HepG2 (cell line): Measurements from ENCODE around the gene EGFR. TPM values are rescaled to one million over a fixed set of nuclear protein-coding genes. Genes with fewer than 3 reads are reported as not detected.

Experiments
- ARNT ChIP-seq: fragments of 450-650 bp; IDR thresholded peaks from 2 replicates; pipeline ENCODE4 v1.6.1; 2017
- ATAD3A ChIP-seq: sonication (generic); formaldehyde crosslinking; IDR thresholded peaks from 2 replicates; pipeline ENCODE4 v1.4.0; 2020; ENCODE audit warnings: missing genetic modification reagents
- DMAP1 ChIP-seq: IDR thresholded peaks from 2 replicates; pipeline ENCODE4 v1.6.1; 2016
- FOXA3 ChIP-seq: IDR thresholded peaks from 2 replicates; pipeline ENCODE4 v1.6.1; 2016; ENCODE audit warnings: missing genetic modification reagents, missing compliant biosample characterization
- HMG20B ChIP-seq: conservative IDR thresholded peaks from 2 replicates; pipeline ENCODE4 v1.6.1; 2016; ENCODE audit warnings: missing genetic modification reagents, missing compliant biosample characterization
- JUN ChIP-seq: sonication (generic); formaldehyde crosslinking; IDR thresholded peaks from 2 replicates; pipeline ENCODE4 v1.4.0; 2020; ENCODE audit warnings: mild to moderate bottlenecking, missing genetic modification reagents
- MED13 ChIP-seq: sonication (generic); formaldehyde crosslinking; IDR thresholded peaks from 2 replicates; pipeline ENCODE4 v1.5.0; 2020; ENCODE audit warnings: missing genetic modification reagents
- NR2F1 ChIP-seq, 2 experiments: fragments of 450-650 bp in 1 of 2; formaldehyde crosslinking in 1 of 2; IDR thresholded peaks; 2 replicates each; pipeline versions ENCODE4 v1.5.0 to v1.6.1; 2016 to 2020; ENCODE audit warnings: mild to moderate bottlenecking in 1 of 2, missing compliant biosample characterization in 1 of 2, missing genetic modification reagents in 1 of 2, moderate library complexity in 1 of 2
- PTBP1 ChIP-seq: fragments of 200-400 bp; formaldehyde crosslinking; IDR thresholded peaks from 2 replicates; pipeline ENCODE4 v1.6.1; 2018; ENCODE audit warnings: low read length, low read depth; ENCODE audit not compliant: poor library complexity, severe bottlenecking
- SRSF1 ChIP-seq: fragments of 200-400 bp; formaldehyde crosslinking; optimal IDR thresholded peaks from 2 replicates; pipeline ENCODE3; 2017; ENCODE audit warnings: mild to moderate bottlenecking, low read depth, low read length, moderate library complexity
- ZBTB8A ChIP-seq: sonication (generic); formaldehyde crosslinking; IDR thresholded peaks from 2 replicates; pipeline ENCODE4 v1.4.0; 2020; ENCODE audit warnings: mild to moderate bottlenecking, low read depth, missing genetic modification reagents, borderline replicate concordance
- ZNF276 ChIP-seq: sonication (generic); formaldehyde crosslinking; IDR thresholded peaks from 2 replicates; pipeline ENCODE4 v1.4.0; 2020; ENCODE audit warnings: mild to moderate bottlenecking, low read depth, missing genetic modification reagents
- ZNF574 ChIP-seq: sonication (generic); formaldehyde crosslinking; IDR thresholded peaks from 2 replicates; pipeline ENCODE4 v1.4.0; 2020; ENCODE audit warnings: missing genetic modification reagents
- ZNF577 ChIP-seq: sonication (generic); formaldehyde crosslinking; IDR thresholded peaks from 2 replicates; pipeline ENCODE4 v1.4.0; 2020; ENCODE audit warnings: mild to moderate bottlenecking, low read depth, missing genetic modification reagents, borderline replicate concordance
- ZNF773 ChIP-seq: sonication (generic); formaldehyde crosslinking; IDR thresholded peaks from 2 replicates; pipeline ENCODE4 v1.4.0; 2020; ENCODE audit warnings: missing genetic modification reagents, borderline replicate concordance
- ZSCAN22 ChIP-seq: sonication (generic); formaldehyde crosslinking; IDR thresholded peaks from 2 replicates; pipeline ENCODE4 v1.4.0; 2020; ENCODE audit warnings: mild to moderate bottlenecking, missing genetic modification reagents
- ZSCAN25 ChIP-seq: sonication (generic); formaldehyde crosslinking; IDR thresholded peaks from 2 replicates; pipeline ENCODE4 v1.8.0; 2022; ENCODE audit warnings: mild to moderate bottlenecking, missing genetic modification reagents
- polyA plus RNA-seq, 8 experiments: library from polyadenylated mRNA; depleted of rRNA in 3 of 8; stranded (reverse) in 7 of 8; unstranded in 1 of 8; fragments of >200 nt; fragmentation: Illumina TruSeq in 4 of 8; extraction: Trizol in 4 of 8; gene quantifications; 2 replicates each; pipeline versions ENCODE4 v1.2.1 to v1.2.3, GENCODE V29; 2011 to 2016; ENCODE audit warnings: low read depth in 4 of 8, missing spikeins in 1 of 8, mixed read lengths in 1 of 8; ENCODE audit not compliant: insufficient read depth in 1 of 8
- total RNA-seq, 5 experiments: library from RNA; depleted of rRNA; stranded (reverse); fragments of >200 nt; fragmentation: Illumina TruSeq; extraction: Trizol; gene quantifications; 2 replicates each; pipeline ENCODE4 v1.2.3, GENCODE V29; 2016; ENCODE audit warnings: low read depth in 1 of 5
- TF ChIP-seq, protein P1 (sequence below): sonication (generic); formaldehyde crosslinking; IDR thresholded peaks from 2 replicates; pipeline ENCODE4 v1.5.0; 2020; ENCODE audit warnings: missing genetic modification reagents, mild to moderate bottlenecking, borderline replicate concordance
- TF ChIP-seq, protein P2 (sequence below): sonication (generic); formaldehyde crosslinking; IDR thresholded peaks from 2 replicates; pipeline ENCODE4 v1.5.1; 2020; ENCODE audit warnings: missing genetic modification reagents, mild to moderate bottlenecking, borderline replicate concordance

Gene EGFR
- total and polyA plus RNA-seq, 2 of the 13 experiments (the other 11 are each of a cell fraction or from before 2014, with no cell fraction given): 7.0 to 10.0 TPM

DNA sequence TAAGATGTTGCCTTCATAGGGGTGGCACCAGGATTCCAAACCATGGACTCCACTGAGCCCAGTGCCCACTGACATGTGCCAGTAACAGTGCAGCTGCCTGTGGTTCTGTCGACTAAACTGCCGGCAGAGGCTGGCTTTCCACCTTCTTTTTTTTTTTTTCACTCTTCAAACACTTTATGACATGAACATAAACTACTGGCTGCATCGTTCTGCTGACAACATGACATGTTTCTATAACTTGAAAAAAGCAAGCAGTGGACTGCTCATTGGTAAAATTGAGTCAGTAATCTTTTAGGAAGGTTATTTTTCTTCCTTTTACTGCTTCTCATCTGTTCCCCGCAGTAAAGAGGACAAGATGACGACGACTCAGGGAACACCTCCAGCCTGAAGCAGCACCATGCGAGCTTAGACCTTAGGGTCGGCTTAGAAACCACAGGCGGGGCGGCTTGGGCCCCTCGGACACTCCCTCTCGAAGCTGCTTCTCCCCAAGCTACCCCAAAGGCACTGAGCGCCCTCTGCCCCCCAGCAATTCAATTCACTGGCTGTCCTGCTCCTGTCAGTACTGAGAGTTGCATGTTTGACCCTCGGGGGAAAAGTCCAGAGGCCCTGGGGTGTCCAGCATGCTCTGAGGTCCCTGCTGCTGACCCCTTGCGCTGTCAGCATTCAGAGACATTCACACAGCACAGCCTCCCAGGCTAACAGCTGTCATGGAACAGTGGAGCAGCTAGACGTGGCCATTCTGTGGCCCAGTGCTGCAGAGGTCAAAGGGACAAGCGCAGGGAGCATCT, 112.5 kb downstream of the EGFR start (continued):
- TF ChIP-seq ZNF574 (CRISPR knock-in tag): no peak
- no peak for TF ChIP-seq ZBTB8A (CRISPR knock-in tag)
- no peak for TF ChIP-seq ZNF577 (CRISPR knock-in tag)
- TF ChIP-seq JUN: no peak
- TF ChIP-seq HMG20B (CRISPR knock-in tag): no peak
- TF ChIP-seq ZSCAN25 (CRISPR knock-in tag): no peak
- TF ChIP-seq, protein P1, sequence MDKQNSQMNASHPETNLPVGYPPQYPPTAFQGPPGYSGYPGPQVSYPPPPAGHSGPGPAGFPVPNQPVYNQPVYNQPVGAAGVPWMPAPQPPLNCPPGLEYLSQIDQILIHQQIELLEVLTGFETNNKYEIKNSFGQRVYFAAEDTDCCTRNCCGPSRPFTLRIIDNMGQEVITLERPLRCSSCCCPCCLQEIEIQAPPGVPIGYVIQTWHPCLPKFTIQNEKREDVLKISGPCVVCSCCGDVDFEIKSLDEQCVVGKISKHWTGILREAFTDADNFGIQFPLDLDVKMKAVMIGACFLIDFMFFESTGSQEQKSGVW (CRISPR knock-in tag): no peak
- TF ChIP-seq, protein P2, sequence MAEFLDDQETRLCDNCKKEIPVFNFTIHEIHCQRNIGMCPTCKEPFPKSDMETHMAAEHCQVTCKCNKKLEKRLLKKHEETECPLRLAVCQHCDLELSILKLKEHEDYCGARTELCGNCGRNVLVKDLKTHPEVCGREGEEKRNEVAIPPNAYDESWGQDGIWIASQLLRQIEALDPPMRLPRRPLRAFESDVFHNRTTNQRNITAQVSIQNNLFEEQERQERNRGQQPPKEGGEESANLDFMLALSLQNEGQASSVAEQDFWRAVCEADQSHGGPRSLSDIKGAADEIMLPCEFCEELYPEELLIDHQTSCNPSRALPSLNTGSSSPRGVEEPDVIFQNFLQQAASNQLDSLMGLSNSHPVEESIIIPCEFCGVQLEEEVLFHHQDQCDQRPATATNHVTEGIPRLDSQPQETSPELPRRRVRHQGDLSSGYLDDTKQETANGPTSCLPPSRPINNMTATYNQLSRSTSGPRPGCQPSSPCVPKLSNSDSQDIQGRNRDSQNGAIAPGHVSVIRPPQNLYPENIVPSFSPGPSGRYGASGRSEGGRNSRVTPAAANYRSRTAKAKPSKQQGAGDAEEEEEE (CRISPR knock-in tag): no peak
- TF ChIP-seq SRSF1: no peak
- TF ChIP-seq ZNF276: no peak
- TF ChIP-seq NR2F1 (CRISPR knock-in tag; IDR thresholded peaks at IDR 0.05): peak; percentile 66 to 76
- no peak for TF ChIP-seq ARNT
- no peak for TF ChIP-seq MED13 (CRISPR knock-in tag)
- no peak for TF ChIP-seq DMAP1
- no peak for TF ChIP-seq PTBP1
- TF ChIP-seq FOXA3 (CRISPR knock-in tag): 0 out of 2 replicates have a peak, but pooled peaks have one; percentile 4
- no peak for TF ChIP-seq ZNF773
- no peak for TF ChIP-seq ATAD3A (CRISPR knock-in tag)
- TF ChIP-seq ZSCAN22: no peak
